Left lung (tissue), 10 donors: Measurements from ENCODE around the gene HOXB1. TPM values are rescaled to one million over a fixed set of nuclear protein-coding genes. Genes with fewer than 3 reads are reported as not detected.
"Not testable (repeated sequence)": the region's sequence is repeated elsewhere in the genome, so short reads cannot be mapped to it uniquely, and the experiment has no call there.

Experiments used
- ATAC-seq: fragments of 200-7000 bp; cut with Tn5 transposase; one replicate; pipeline ENCODE4 v1.9.1; 2020; ENCODE audit warnings: moderate library complexity
- DNase-seq, 4 donors: peaks; one replicate each; pipeline ENCODE4 v3.0.0-alpha.2; 2013 to 2020
- H3K27ac ChIP-seq, 2 donors: fragments of 200-600 bp; sonication (generic) in 1 of 2; one replicate each; pipeline versions ENCODE4 v1.5.0 to v1.8.0; 2020 to 2021
- H3K27me3 ChIP-seq, 2 donors: fragments of 200-600 bp; sonication (generic) in 1 of 2; one replicate each; pipeline versions ENCODE4 v1.5.0 to v1.8.0; 2020 to 2021
- H3K36me3 ChIP-seq, 2 donors: fragments of 200-600 bp; sonication (generic) in 1 of 2; one replicate each; pipeline versions ENCODE4 v1.5.0 to v1.8.0; 2020 to 2021
- H3K4me1 ChIP-seq, 2 donors: fragments of 200-600 bp; one replicate each; pipeline ENCODE4 v1.8.0; 2021
- H3K4me3 ChIP-seq, 2 donors: fragments of 200-600 bp; sonication (generic) in 1 of 2; one replicate each; pipeline versions ENCODE4 v1.5.0 to v1.8.0; 2020 to 2021; ENCODE audit warnings: mild to moderate bottlenecking in 1 of 2
- H3K9me3 ChIP-seq, 2 donors: fragments of 200-600 bp; sonication (generic) in 1 of 2; one replicate each; pipeline versions ENCODE4 v1.5.0 to v1.8.0; 2020 to 2021
- intact Hi-C, 2 donors: fragments of 100-400 bp; cut with DNase I; formaldehyde crosslinking; loops; one replicate each; pipeline versions ENCODE4 v1.11.2 to v1.14.2; 2022
- polyA plus RNA-seq, 6 donors: library from polyadenylated mRNA; unstranded; fragments of 120-200 nt; gene quantifications; one replicate each; pipeline ENCODE4 v1.2.1, GENCODE V29; 2013; ENCODE audit not compliant: insufficient read length in 6 of 6
- total RNA-seq, 2 donors: library from RNA; stranded (reverse); fragmentation: NEBNext Ultra II Directional; extraction: Animal tissue kit (Norgen Biotek cat#: 25700); gene quantifications; one replicate each; pipeline ENCODE4 v1.2.1, GENCODE V29; 2021
- TF ChIP-seq, protein P1 (sequence below), 2 donors: fragments of 200-600 bp; sonication (generic) in 1 of 2; IDR thresholded peaks; one replicate each; pipeline versions ENCODE4 v1.5.0 to v1.8.0; 2021; ENCODE audit warnings: antibody characterized with exemption in 2 of 2
- donor health status: DM: no; HTN: yes; CAD: no.
- donor health status: DM: no; HTN: no; CAD: no.

Gene HOXB1
- total and polyA plus RNA-seq, 8 donors: 0.09 to 0.39 (median 0.10) TPM; not detected in 3

DNA sequence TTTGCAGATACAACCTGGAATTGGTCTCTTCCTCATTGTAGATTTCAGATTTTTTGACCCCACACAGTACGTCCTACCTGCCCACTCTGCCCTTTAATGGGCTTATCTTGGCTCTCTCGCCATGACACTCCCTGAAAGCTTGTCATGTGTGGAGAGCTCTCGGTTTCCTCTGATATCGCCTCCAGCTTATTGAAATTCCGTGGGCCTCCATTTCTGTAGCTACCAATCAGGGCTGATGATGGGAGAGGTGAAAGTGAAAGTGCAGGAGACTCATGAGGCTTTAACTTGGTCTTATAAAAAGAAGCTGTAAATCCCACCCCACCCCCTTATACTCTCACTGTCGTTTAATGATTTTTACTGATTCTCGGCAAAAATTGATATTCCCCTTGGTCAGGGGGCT is 17.7 kb downstream of the HOXB1 start:
- no peak overlapping the region for H3K4me3 ChIP-seq
- TF ChIP-seq, protein P1, sequence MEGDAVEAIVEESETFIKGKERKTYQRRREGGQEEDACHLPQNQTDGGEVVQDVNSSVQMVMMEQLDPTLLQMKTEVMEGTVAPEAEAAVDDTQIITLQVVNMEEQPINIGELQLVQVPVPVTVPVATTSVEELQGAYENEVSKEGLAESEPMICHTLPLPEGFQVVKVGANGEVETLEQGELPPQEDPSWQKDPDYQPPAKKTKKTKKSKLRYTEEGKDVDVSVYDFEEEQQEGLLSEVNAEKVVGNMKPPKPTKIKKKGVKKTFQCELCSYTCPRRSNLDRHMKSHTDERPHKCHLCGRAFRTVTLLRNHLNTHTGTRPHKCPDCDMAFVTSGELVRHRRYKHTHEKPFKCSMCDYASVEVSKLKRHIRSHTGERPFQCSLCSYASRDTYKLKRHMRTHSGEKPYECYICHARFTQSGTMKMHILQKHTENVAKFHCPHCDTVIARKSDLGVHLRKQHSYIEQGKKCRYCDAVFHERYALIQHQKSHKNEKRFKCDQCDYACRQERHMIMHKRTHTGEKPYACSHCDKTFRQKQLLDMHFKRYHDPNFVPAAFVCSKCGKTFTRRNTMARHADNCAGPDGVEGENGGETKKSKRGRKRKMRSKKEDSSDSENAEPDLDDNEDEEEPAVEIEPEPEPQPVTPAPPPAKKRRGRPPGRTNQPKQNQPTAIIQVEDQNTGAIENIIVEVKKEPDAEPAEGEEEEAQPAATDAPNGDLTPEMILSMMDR (IDR thresholded peaks at IDR 0.05): no peak
- no peak for DNase-seq
- H3K27ac ChIP-seq: no peak overlapping the region
- no peaks in the 10 kb centered on the region for H3K36me3 ChIP-seq
- ATAC-seq: no peak
- no peaks in the 10 kb centered on the region for H3K9me3 ChIP-seq
- peaks cover 0 to 7% of the 10 kb centered on the region in 2 donors for H3K4me1 ChIP-seq
- intact Hi-C loops: no loop called here
- peaks cover 5 to 56% of the 10 kb centered on the region in 2 donors for H3K27me3 ChIP-seq

DNA sequence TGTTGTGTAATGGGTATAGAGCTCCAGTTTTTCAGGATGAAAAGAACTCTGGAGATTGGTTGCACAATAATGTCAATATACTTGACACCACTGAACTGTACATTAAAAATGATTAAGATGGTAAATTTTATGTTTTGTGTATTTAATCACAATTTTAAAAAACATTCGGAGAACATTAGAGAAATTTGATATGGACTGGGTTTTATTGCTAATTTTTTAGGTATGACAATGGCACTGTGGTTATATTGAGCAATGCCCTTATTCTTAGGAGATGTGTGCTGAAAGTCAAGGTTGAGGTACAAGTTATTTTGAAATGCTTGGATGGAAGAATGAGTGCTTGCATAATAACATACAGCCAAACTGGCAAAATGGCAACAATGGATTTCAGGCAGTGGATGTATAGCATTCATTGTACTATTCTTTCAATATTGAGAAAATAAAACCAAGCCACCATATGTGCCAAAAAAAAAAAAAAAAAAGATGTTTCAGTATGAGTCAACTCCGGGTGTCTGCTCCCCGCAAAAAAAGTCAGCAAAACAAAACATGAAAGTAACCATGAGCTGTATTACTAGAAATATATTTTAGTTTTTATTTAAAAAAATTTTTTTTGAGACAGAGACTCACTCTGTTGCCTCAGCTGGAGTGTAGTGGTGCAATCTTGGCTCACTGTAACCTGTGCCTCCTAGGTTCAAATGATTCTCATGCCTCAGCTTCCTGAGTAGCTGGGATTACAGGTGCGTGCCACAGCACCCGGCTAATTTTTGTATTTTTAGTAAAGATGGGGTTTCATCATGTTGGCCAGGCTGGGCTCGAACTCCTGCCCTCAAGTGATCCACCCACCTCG is 19.8 kb downstream of the HOXB1 start:
- ATAC-seq (no peak), DNase-seq (no peak)
- H3K4me3 ChIP-seq: no peak overlapping the region
- intact Hi-C loops: no loop called here
- no peak overlapping the region for H3K27ac ChIP-seq
- H3K27me3 ChIP-seq: peaks cover 5 to 44% of the 10 kb centered on the region in 2 donors
- no peaks in the 10 kb centered on the region for H3K9me3 ChIP-seq
- TF ChIP-seq, protein P1 (IDR thresholded peaks at IDR 0.05): no peak
- H3K4me1 ChIP-seq: peaks cover 0 to 7% of the 10 kb centered on the region in 2 donors
- H3K36me3 ChIP-seq: no peaks in the 10 kb centered on the region

DNA sequence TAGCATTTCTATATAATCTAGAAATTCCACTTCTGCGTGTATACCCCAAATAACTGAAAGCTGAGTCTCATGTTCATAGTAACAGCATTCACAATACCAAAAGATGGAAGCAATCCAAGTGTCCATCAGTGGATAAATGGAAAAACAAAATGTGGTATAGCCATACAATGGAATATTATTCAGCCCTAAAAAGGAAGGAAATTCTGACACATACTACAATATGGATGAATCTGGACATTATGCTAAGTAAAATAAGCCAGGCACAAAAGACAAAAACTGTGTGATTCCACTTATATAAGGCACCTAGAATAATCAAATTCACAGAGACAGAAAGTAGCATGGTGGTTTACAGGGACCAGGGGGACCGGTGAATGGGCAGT is 20.4 kb downstream of the HOXB1 start:
- TF ChIP-seq, protein P1 (IDR thresholded peaks at IDR 0.05): no peak
- DNase-seq (no peak), ATAC-seq (no peak)
- H3K9me3 ChIP-seq: no peaks in the 10 kb centered on the region
- peaks cover 0 to 7% of the 10 kb centered on the region in 2 donors for H3K4me1 ChIP-seq
- intact Hi-C loops: no loop called here
- no peak overlapping the region for H3K27ac ChIP-seq
- no peaks in the 10 kb centered on the region for H3K36me3 ChIP-seq
- no peak overlapping the region for H3K4me3 ChIP-seq
- peaks cover 5 to 37% of the 10 kb centered on the region in 2 donors for H3K27me3 ChIP-seq

DNA sequence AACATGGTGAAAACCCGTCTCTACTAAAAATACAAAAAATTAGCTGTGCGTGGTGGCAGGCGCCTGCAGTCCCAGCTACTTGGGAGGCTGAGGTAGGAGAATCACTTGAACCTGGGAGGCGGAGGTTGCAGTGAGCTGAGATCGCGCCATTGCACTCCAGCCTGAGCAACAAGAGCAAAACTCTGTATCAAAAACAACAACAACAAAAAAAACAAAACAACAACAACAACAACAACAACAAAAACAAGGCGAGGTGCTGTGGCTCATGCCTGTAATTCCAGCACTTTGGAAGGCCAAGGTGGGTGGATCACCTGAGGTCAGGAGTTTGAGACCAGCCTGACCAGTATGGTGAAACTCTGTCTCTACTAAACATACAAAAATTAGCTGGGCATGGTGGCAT is 21.1 kb downstream of the HOXB1 start:
- H3K4me1 ChIP-seq, H3K36me3 ChIP-seq, H3K4me3 ChIP-seq, H3K9me3 ChIP-seq, ATAC-seq, DNase-seq, intact Hi-C loops, H3K27ac ChIP-seq: not testable (repeated sequence)
- H3K27me3 ChIP-seq: peaks cover 0 to 35% of the 10 kb centered on the region in 2 donors

DNA sequence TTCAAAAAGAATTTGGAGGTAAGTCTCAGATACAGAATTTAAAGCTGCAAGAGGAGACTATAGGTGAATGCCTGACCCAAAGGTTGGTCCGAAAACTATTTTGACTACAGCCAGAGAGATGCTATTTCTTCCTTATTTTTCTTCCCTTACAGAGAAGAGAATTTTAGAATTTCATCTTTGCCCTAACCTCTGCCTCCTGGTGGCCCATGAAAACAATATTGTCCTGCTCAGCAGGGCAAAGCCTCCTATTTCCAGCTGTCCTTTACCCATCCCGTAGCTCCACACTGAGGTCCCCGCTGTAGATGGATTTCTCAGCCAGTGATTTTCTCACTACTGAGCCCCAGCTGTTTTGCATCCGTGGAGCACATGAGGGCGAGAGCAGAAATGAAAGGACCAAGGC is 24.6 kb downstream of the HOXB1 start:
- Histone ChIP-seq H3K4me3 (no peak overlapping the region), H3K36me3 (no peaks in the 10 kb centered on the region), H3K27me3 (peaks cover 2 to 48% of the 10 kb centered on the region in 2 donors), H3K27ac (no peak overlapping the region), H3K4me1 (no peaks in the 10 kb centered on the region), H3K9me3 (no peaks in the 10 kb centered on the region)
- DNase-seq (no peak), ATAC-seq (no peak)
- intact Hi-C loops: no loop called here
- TF ChIP-seq, protein P1 (IDR thresholded peaks at IDR 0.05): no peak
